Nasal cavity respiratory epithelium epithelial cell of viscerocranial mucosa (primary cell): ENCODE results near the gene C10orf67. TPM values are rescaled to one million over a fixed set of nuclear protein-coding genes. Genes with fewer than 3 reads are reported as not detected.

Experiments used
- total RNA-seq: library from RNA; depleted of rRNA; stranded (reverse); fragments of >200 nt; gene quantifications from 2 replicates; pipeline ENCODE4 v1.2.3, GENCODE V29; 2014

The C10orf67 gene
- total RNA-seq = under 0.01 TPM in 1 of 2 replicates, not detected in the other

GRCh38 chr10:23344241-23344841 is at the start of gene C10orf67:
C10orf67 (minus strand) TSS chr10:23344797; CDS start chr10:23344774, 23 bp downstream.

GRCh38 chr10:23191764-23192711 is 152.6 kb downstream of the C10orf67 start, which contains the start of gene PTF1A:
PTF1A (plus strand) TSS chr10:23192312; CDS start chr10:23192531, 219 bp downstream.

Other genes starting within 250 kb of the C10orf67 start
- 9.9 and 12.3 TPM in 2 replicates for gene MSRB2, start 249.2 kb downstream of the C10orf67 start, total RNA-seq
- not detected in 2 replicates for gene PTF1A, start 152.5 kb downstream of the C10orf67 start, total RNA-seq
- 13.5 and 15.4 TPM in 2 replicates for gene OTUD1, start 94.3 kb upstream of the C10orf67 start, total RNA-seq